ENCODE results near the gene ABHD2.
"Not testable (repeated sequence)": the region's sequence is repeated elsewhere in the genome, so short reads cannot be mapped to it uniquely, and the experiment has no call there.

The ABHD2 gene

GRCh38 chr15:89227425-89227824, 139.2 kb downstream of the ABHD2 start:
- Histone ChIP-seq H3K27me3 (ENCODE audit: insufficient read depth, low read length) (no peaks in the 10 kb centered on the region), H2BK5ac (ENCODE audit: low read depth, low read length, poor library complexity) (no peak overlapping the region), H3K79me2 (ENCODE audit: control insufficient read depth, insufficient read depth, low read length, poor library complexity) (no peaks in the 10 kb centered on the region), H3K14ac (ENCODE audit: low read length) (no peak overlapping the region), H3K79me1 (ENCODE audit: low read length) (no peaks in the 10 kb centered on the region), H2AFZ (ENCODE audit: insufficient read depth, low read length, poor library complexity) (no peak overlapping the region), H2BK12ac (ENCODE audit: low read length) (no peak overlapping the region), H3K9ac (ENCODE audit: low read length) (no peak overlapping the region), H3K4me1 (ENCODE audit: control insufficient read depth in 1 of 2, insufficient read depth in 2 of 2, low read length in 2 of 2) (no peaks in the 10 kb centered on the region), H3K27ac (ENCODE audit: low read depth, low read length) (no peak overlapping the region), H2AK5ac (ENCODE audit: low read length) (no peak overlapping the region), H3K23ac (ENCODE audit: low read length) (no peak overlapping the region), H3K9me3 (ENCODE audit: insufficient read depth, low read depth, low read length) (no peaks in the 10 kb centered on the region), H2BK120ac (ENCODE audit: insufficient read depth, low read length, poor library complexity) (no peak overlapping the region), H4K12ac (ENCODE audit: low read depth, low read length) (no peak overlapping the region), H4K8ac (ENCODE audit: low read depth, low read length) (no peak overlapping the region), H3K4me3 (ENCODE audit: low read depth, low read length) (no peak overlapping the region), H3K4ac (ENCODE audit: low read depth, low read length) (no peak overlapping the region), H3K36me3 (ENCODE audit: control insufficient read depth in 1 of 2, insufficient read depth in 2 of 2, low read length in 2 of 2) (no peaks in the 10 kb centered on the region), H3K18ac (ENCODE audit: low read length) (no peak overlapping the region), H4K91ac (ENCODE audit: low read depth, low read length) (no peak overlapping the region), H3K4me2 (ENCODE audit: low read length) (no peak overlapping the region)
- no peak for DNase-seq
- WGBS (ENCODE audit: extremely low coverage, insufficient coverage, insufficient read length): no CpG with 5 or more reads among the region's 7 CpGs

- no peak overlapping the region for H3K23ac ChIP-seq (ENCODE audit: low read length)
- no peak overlapping the region for H4K12ac ChIP-seq (ENCODE audit: low read depth, low read length)
- no peak overlapping the region for H2BK12ac ChIP-seq (ENCODE audit: low read length)
- no peaks in the 10 kb centered on the region for H3K27me3 ChIP-seq (ENCODE audit: insufficient read depth, low read length)
- no peak overlapping the region for H3K4ac ChIP-seq (ENCODE audit: low read depth, low read length)
- H2AK5ac ChIP-seq (ENCODE audit: low read length): no peak overlapping the region
- H3K9ac ChIP-seq (ENCODE audit: low read length): no peak overlapping the region
- no peaks in the 10 kb centered on the region for H3K4me1 ChIP-seq (ENCODE audit: control insufficient read depth in 1 of 2, insufficient read depth in 2 of 2, low read length in 2 of 2)
- H3K79me1 ChIP-seq (ENCODE audit: low read length): no peaks in the 10 kb centered on the region
- no peaks in the 10 kb centered on the region for H3K36me3 ChIP-seq (ENCODE audit: control insufficient read depth in 1 of 2, insufficient read depth in 2 of 2, low read length in 2 of 2)
- DNase-seq: no peak
- H3K14ac ChIP-seq (ENCODE audit: low read length): no peak overlapping the region
- H3K4me3 ChIP-seq (ENCODE audit: low read depth, low read length): no peak overlapping the region
- H2BK120ac ChIP-seq (ENCODE audit: insufficient read depth, low read length, poor library complexity): no peak overlapping the region
- no peak overlapping the region for H3K4me2 ChIP-seq (ENCODE audit: low read length)
- H3K9me3 ChIP-seq (ENCODE audit: insufficient read depth, low read depth, low read length): no peaks in the 10 kb centered on the region
- no peak overlapping the region for H4K91ac ChIP-seq (ENCODE audit: low read depth, low read length)
- H4K8ac ChIP-seq (ENCODE audit: low read depth, low read length): no peak overlapping the region
- no peak overlapping the region for H3K18ac ChIP-seq (ENCODE audit: low read length)
- no peaks in the 10 kb centered on the region for H3K79me2 ChIP-seq (ENCODE audit: control insufficient read depth, insufficient read depth, low read length, poor library complexity)
- no CpG with 5 or more reads among the region's 5 CpGs for WGBS (ENCODE audit: extremely low coverage, insufficient coverage, insufficient read length)
- no peak overlapping the region for H3K27ac ChIP-seq (ENCODE audit: low read depth, low read length)
- H2BK5ac ChIP-seq (ENCODE audit: low read depth, low read length, poor library complexity): no peak overlapping the region
- H2AFZ ChIP-seq (ENCODE audit: insufficient read depth, low read length, poor library complexity): no peak overlapping the region
These were observed 142.0 kb downstream of the ABHD2 start for GRCh38 chr15:89230277-89230676.

- no peak overlapping the region for H3K27ac ChIP-seq (ENCODE audit: low read depth, low read length)
- H3K9me3 ChIP-seq (ENCODE audit: insufficient read depth, low read depth, low read length): no peaks in the 10 kb centered on the region
- H3K4me1 ChIP-seq (ENCODE audit: control insufficient read depth in 1 of 2, insufficient read depth in 2 of 2, low read length in 2 of 2): no peaks in the 10 kb centered on the region
- H2BK5ac ChIP-seq (ENCODE audit: low read depth, low read length, poor library complexity): no peak overlapping the region
- no peak overlapping the region for H4K8ac ChIP-seq (ENCODE audit: low read depth, low read length)
- H3K27me3 ChIP-seq (ENCODE audit: insufficient read depth, low read length): no peaks in the 10 kb centered on the region
- no peak overlapping the region for H3K18ac ChIP-seq (ENCODE audit: low read length)
- no peak overlapping the region for H2BK120ac ChIP-seq (ENCODE audit: insufficient read depth, low read length, poor library complexity)
- no peaks in the 10 kb centered on the region for H3K36me3 ChIP-seq (ENCODE audit: control insufficient read depth in 1 of 2, insufficient read depth in 2 of 2, low read length in 2 of 2)
- DNase-seq: no peak
- no peak overlapping the region for H3K4me2 ChIP-seq (ENCODE audit: low read length)
- H3K14ac ChIP-seq (ENCODE audit: low read length): no peak overlapping the region
- H3K79me2 ChIP-seq (ENCODE audit: control insufficient read depth, insufficient read depth, low read length, poor library complexity): no peaks in the 10 kb centered on the region
- H2AK5ac ChIP-seq (ENCODE audit: low read length): no peak overlapping the region
- H3K9ac ChIP-seq (ENCODE audit: low read length): no peak overlapping the region
- no peak overlapping the region for H4K12ac ChIP-seq (ENCODE audit: low read depth, low read length)
- H3K23ac ChIP-seq (ENCODE audit: low read length): no peak overlapping the region
- H3K4me3 ChIP-seq (ENCODE audit: low read depth, low read length): no peak overlapping the region
- H3K4ac ChIP-seq (ENCODE audit: low read depth, low read length): no peak overlapping the region
- H3K79me1 ChIP-seq (ENCODE audit: low read length): no peaks in the 10 kb centered on the region
- no peak overlapping the region for H2BK12ac ChIP-seq (ENCODE audit: low read length)
- no peak overlapping the region for H2AFZ ChIP-seq (ENCODE audit: insufficient read depth, low read length, poor library complexity)
- H4K91ac ChIP-seq (ENCODE audit: low read depth, low read length): no peak overlapping the region
These were observed 143.6 kb downstream of the ABHD2 start for GRCh38 chr15:89231832-89232231.

GRCh38 chr15:89239883-89240810, 151.9 kb downstream of the ABHD2 start:
- H2AK5ac ChIP-seq (ENCODE audit: low read length); H2BK12ac ChIP-seq (ENCODE audit: low read length); H3K36me3 ChIP-seq (ENCODE audit: control insufficient read depth in 1 of 2, insufficient read depth in 2 of 2, low read length in 2 of 2); H3K9me3 ChIP-seq (ENCODE audit: insufficient read depth, low read depth, low read length); H3K79me1 ChIP-seq (ENCODE audit: low read length); H3K4ac ChIP-seq (ENCODE audit: low read depth, low read length); H4K8ac ChIP-seq (ENCODE audit: low read depth, low read length); H3K79me2 ChIP-seq (ENCODE audit: control insufficient read depth, insufficient read depth, low read length, poor library complexity); H3K14ac ChIP-seq (ENCODE audit: low read length); H3K18ac ChIP-seq (ENCODE audit: low read length); H2BK120ac ChIP-seq (ENCODE audit: insufficient read depth, low read length, poor library complexity); H3K23ac ChIP-seq (ENCODE audit: low read length); H2BK5ac ChIP-seq (ENCODE audit: low read depth, low read length, poor library complexity); H4K12ac ChIP-seq (ENCODE audit: low read depth, low read length); H2AFZ ChIP-seq (ENCODE audit: insufficient read depth, low read length, poor library complexity); H3K4me1 ChIP-seq (ENCODE audit: control insufficient read depth in 1 of 2, insufficient read depth in 2 of 2, low read length in 2 of 2); H4K91ac ChIP-seq (ENCODE audit: low read depth, low read length); H3K4me3 ChIP-seq (ENCODE audit: low read depth, low read length); H3K4me2 ChIP-seq (ENCODE audit: low read length); H3K27ac ChIP-seq (ENCODE audit: low read depth, low read length); H3K27me3 ChIP-seq (ENCODE audit: insufficient read depth, low read length); DNase-seq; H3K9ac ChIP-seq (ENCODE audit: low read length): not testable (repeated sequence)
- WGBS (ENCODE audit: extremely low coverage, insufficient coverage, insufficient read length): no CpG with 5 or more reads among the region's 12 CpGs
